Psoas muscle (tissue), 8 donors: ENCODE data around the gene CACNG7. TPM values are rescaled to one million over a fixed set of nuclear protein-coding genes. Genes with fewer than 3 reads are reported as not detected.

Experiments
- ATAC-seq, 4 donors: fragments of 200-7000 bp; cut with Tn5 transposase; one replicate each; pipeline ENCODE4 v1.9.1; 2020; ENCODE audit warnings: moderate library complexity in 3 of 4, mild to moderate bottlenecking in 2 of 4
- DNase-seq, 2 donors: peaks; one replicate each; pipeline ENCODE4 v3.0.0-alpha.2; 2020
- H3K27ac ChIP-seq: fragments of 200-600 bp; one replicate; pipeline ENCODE4 v1.8.0; 2022
- H3K27me3 ChIP-seq, 3 donors: fragments of 200-600 bp in 1 of 3; one replicate each; pipeline versions ENCODE4 v1.6.1 to v1.8.0; 2013 to 2022; ENCODE audit warnings: low read length in 2 of 3, mild to moderate bottlenecking in 2 of 3, moderate library complexity in 1 of 3; ENCODE audit not compliant: insufficient read depth in 3 of 3
- H3K36me3 ChIP-seq, 2 donors: fragments of 200-600 bp in 1 of 2; one replicate each; pipeline versions ENCODE4 v1.6.1 to v1.8.0; 2013 to 2022; ENCODE audit warnings: low read depth in 1 of 2, mild to moderate bottlenecking in 1 of 2, moderate library complexity in 1 of 2; ENCODE audit not compliant: insufficient read depth in 1 of 2
- H3K4me1 ChIP-seq: fragments of 200-600 bp; one replicate; pipeline ENCODE4 v1.8.0; 2022
- H3K4me3 ChIP-seq: fragments of 200-600 bp; one replicate; pipeline ENCODE4 v1.8.0; 2022; ENCODE audit warnings: mild to moderate bottlenecking
- H3K9me3 ChIP-seq: fragments of 200-600 bp; one replicate; pipeline ENCODE4 v1.8.0; 2022
- CTCF ChIP-seq: fragments of 200-600 bp; IDR thresholded peaks from one replicate; pipeline ENCODE4 v1.8.0; 2022; ENCODE audit warnings: antibody characterized with exemption
- WGBS, 3 donors: extraction: QIAGEN DNeasy Blood & Tissue Kit; methylation state at CpG; one replicate each; pipeline versions ENCODE4 v1.1.6 to v1.1.7; 2013; 5-methylcytosine and 5-hydroxymethylcytosine counted together
- intact Hi-C, 2 donors: fragments of 100-400 bp; cut with DNase I; formaldehyde crosslinking; loops; one replicate each; pipeline versions ENCODE4 v1.11.0 to v1.14.2; 2022
- polyA plus RNA-seq, 3 donors: library from polyadenylated mRNA; stranded (reverse); fragments of 200-250 nt; gene quantifications; one replicate each; pipeline ENCODE4 v1.2.3, GENCODE V29; 2013
- total RNA-seq, 4 donors: library from RNA; stranded (reverse); fragmentation: NEBNext Ultra II Directional in 2 of 4; extraction: Animal tissue kit (Norgen Biotek cat#: 25700) in 2 of 4; gene quantifications; one replicate each; pipeline versions ENCODE4 v1.2.1 to v1.2.4, GENCODE V29; 2021 to 2023
- donor health status: healthy with polysubstance abuse.
- donor health status: DM: no; HTN: no; CAD: no; lungs with moderate emphysema.
- donor health status: Bipolar disorder and iron deficiency.
- donor health status: healthy.
- donor health status: DM: yes; HTN: yes; CAD: no.
- donor health status: DM: no; HTN: no; CAD: no.
- donor health status: DM: no; HTN: no; CAD: no.
- donor health status: DM: yes; HTN: yes; CAD: no.

CACNG7 gene
- total and polyA plus RNA-seq, 7 donors, result 0.05 TPM; not detected in 6

GRCh38 chr19:53907193-53907581 is 1.9 kb upstream of the CACNG7 start:
- intact Hi-C loops, result loop anchor here (2.0 kb wide), 1 partner anchor 118 kb away; no protein-coding TSS in a partner anchor
- peak overlapping the region; percentile 4 for H3K4me3 ChIP-seq
- peak in 1 of 4 donors; percentile 29 for ATAC-seq
- no peaks in the 10 kb centered on the region for H3K36me3 ChIP-seq
- no peak overlapping the region for H3K27ac ChIP-seq
- H3K9me3 ChIP-seq, result no peaks in the 10 kb centered on the region
- 21 to 30% (median 28%) methylated on average over 14 of the region's 14 CpGs for WGBS, 3 donors
- TF ChIP-seq CTCF, result no peak
- H3K4me1 ChIP-seq, result peaks cover 8% of the 10 kb centered on the region
- peak in 1 of 2 donors; percentile 43 for DNase-seq
- H3K27me3 ChIP-seq, result peaks cover 0 to 64% (median 36%) of the 10 kb centered on the region in 3 donors

- peaks cover 0 to 69% (median 39%) of the 10 kb centered on the region in 3 donors for H3K27me3 ChIP-seq
These were observed 1.4 kb upstream of the CACNG7 start for GRCh38 chr19:53907690-53908089.

GRCh38 chr19:53908106-53908934 is 758 bp upstream of the CACNG7 start:
- intact Hi-C loops, result no loop called here
- peak; percentile 40 to 59 for DNase-seq
- peak; percentile 48 to 91 (median 78) for ATAC-seq
- Histone ChIP-seq H3K9me3 (no peaks in the 10 kb centered on the region), H3K4me1 (peaks cover 8% of the 10 kb centered on the region), H3K4me3 (peak overlapping the region; percentile 33), H3K27me3 (peaks cover 0 to 76% (median 38%) of the 10 kb centered on the region in 3 donors), H3K27ac (no peak overlapping the region), H3K36me3 (no peaks in the 10 kb centered on the region)
- WGBS, 3 donors, result 0 to 3% (median 2%) methylated on average over 39 to 51 of the region's 51 CpGs
- TF ChIP-seq CTCF, result no peak

More at GRCh38 chr19:53907690-53908089, 1.4 kb upstream of the CACNG7 start:
- no peak for TF ChIP-seq CTCF
- no peak overlapping the region for H3K27ac ChIP-seq
- DNase-seq (peak in 1 of 2 donors; percentile 45), ATAC-seq (peak in 1 of 4 donors; percentile 15)
- 12 to 18% (median 12%) methylated on average over 17 of the region's 17 CpGs for WGBS, 3 donors
- H3K4me1 ChIP-seq, result peaks cover 8% of the 10 kb centered on the region
- no peak overlapping the region for H3K4me3 ChIP-seq
- H3K36me3 ChIP-seq, result no peaks in the 10 kb centered on the region
- intact Hi-C loops, result loop anchor here (2.0 kb wide), 1 partner anchor 117 kb away; no protein-coding TSS in a partner anchor
- no peaks in the 10 kb centered on the region for H3K9me3 ChIP-seq

GRCh38 chr19:53909471-53910169 is 542 bp downstream of the CACNG7 start:
- no peak overlapping the region for H3K4me3 ChIP-seq

More at GRCh38 chr19:53909471-53910169, 542 bp downstream of the CACNG7 start:
- TF ChIP-seq CTCF, result no peak
- WGBS, 3 donors, result 1 to 3% (median 2%) methylated on average over 45 to 47 of the region's 47 CpGs
- H3K27ac ChIP-seq, result no peak overlapping the region
- H3K27me3 ChIP-seq, result peaks cover 0 to 76% (median 41%) of the 10 kb centered on the region in 3 donors
- intact Hi-C loops, result no loop called here
- no peaks in the 10 kb centered on the region for H3K36me3 ChIP-seq
- ATAC-seq, result no peak
- peak in 1 of 2 donors; percentile 33 for DNase-seq
- no peaks in the 10 kb centered on the region for H3K9me3 ChIP-seq
- peaks cover 8% of the 10 kb centered on the region for H3K4me1 ChIP-seq
